K562 (cell line): ENCODE results near the gene AHR.

Experiments used
- HDGF ChIP-seq: fragments of 450-650 bp; IDR thresholded peaks from 2 replicates; pipeline ENCODE4 v1.6.1; 2016
- SRSF9 ChIP-seq: fragments of 200-400 bp; formaldehyde crosslinking; IDR thresholded peaks from 2 replicates; pipeline ENCODE4 v1.6.1; 2017; ENCODE audit warnings: low read depth, low read length, borderline replicate concordance
- TARDBP ChIP-seq: fragments of 450-650 bp; IDR thresholded peaks from 2 replicates; pipeline ENCODE4 v1.6.1; 2016

DNA sequence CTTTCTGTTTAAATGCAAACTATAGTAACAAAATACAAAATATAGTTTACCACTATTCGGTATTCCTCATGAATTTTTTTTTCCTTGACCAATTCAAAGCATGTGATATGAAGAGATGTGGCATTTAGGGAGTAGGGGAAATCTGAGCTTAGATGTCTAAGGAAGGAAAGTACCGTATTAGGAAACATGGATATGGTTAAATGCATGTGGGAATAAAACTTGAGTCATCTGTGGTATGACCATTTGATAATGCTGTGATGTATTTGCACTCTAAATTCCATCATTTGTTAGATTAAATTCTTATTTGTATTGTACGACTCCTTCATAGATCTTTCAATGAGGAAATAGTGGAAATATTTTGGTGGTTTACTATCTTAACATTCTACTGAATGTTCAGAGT lies 19.7 kb downstream of the AHR start:
- TF ChIP-seq HDGF = no peak
- no peak for TF ChIP-seq TARDBP
- TF ChIP-seq SRSF9 = no peak
